GM19025 (cell line): ENCODE measurements around the gene VSTM2L.

Source experiments
- ATAC-seq: cut with Tn5 transposase; IDR thresholded peaks from one replicate; pipeline ENCODE4 v1.9.1; 2021; ENCODE audit warnings: mild to moderate bottlenecking, low read depth, moderate library complexity; ENCODE audit not compliant: unreplicated experiment

VSTM2L gene

DNA sequence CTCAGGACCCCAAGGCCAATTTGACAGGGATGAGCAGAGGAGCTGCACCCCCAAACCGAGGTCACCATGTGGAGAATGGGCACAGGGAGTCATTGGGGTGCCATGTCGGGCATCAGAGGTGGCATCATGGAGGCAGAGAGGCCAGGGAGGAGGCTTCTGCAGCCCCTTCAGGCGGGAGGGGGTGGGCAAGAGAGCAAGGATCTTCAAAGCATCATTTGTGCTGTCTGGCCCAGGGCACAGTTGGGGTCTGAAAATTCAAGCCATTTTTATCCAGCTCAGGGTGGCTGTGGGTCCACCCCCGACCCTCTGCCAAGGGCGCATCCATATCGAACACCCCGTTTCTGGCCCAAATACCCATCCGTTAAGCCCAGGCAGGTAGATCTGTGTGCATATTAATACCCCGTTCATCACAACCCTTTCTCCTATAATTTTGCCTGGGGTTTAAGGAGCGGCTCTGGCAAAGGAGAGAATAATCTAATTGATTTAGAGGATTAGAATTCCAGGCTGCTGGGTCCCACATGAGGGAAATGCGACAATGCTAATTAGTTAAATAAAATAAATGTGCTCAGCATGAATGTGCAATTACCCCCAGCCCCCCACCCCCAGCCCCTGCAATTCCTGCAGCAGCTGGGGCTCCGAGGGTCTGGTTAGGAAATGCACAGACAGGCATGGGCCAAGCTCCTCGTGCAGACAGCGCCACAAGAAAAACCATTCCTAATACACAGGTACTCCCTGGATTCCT, 31.9 kb downstream of the VSTM2L start:
- ATAC-seq: no peak

DNA sequence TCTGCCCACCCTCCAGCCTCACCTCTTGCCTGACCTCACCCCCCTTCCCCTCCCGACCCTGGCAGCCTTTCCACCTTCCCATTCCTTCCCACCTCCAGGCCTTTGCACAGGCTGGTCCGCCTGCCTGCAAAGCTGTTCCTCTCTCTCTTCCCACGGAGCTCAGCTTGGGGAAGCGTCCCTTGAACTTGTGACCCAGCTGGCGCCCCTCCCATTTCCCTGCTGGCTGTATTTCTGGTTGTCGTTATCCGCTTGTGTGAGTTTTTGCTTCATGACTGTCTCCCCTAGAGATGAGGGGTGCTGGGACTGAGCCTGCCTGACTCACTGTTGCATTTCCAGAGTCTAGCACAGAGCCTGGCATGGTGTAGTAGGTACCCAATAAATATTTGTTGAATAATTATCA, 32.5 kb downstream of the VSTM2L start:
- ATAC-seq: no peak

DNA sequence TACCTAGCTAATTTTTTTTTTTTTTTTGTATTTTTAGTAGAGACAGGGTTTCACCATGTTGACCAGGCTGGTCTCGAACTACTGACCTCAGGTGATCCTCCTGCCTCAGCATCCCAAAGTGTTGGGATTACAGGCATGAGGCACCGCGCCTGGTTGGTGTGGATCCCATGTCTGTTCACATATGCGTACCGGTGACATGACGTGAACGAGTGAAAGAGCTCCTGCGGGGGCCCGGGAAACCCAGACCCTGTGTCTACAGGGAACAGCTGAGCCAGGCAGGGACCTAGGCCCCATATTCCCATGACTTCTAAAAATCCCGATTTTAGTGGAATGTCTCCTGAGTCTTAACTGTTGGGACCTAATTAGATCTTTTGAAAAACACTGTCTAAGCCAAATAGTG, 33.1 kb downstream of the VSTM2L start:
- ATAC-seq: no peak

DNA sequence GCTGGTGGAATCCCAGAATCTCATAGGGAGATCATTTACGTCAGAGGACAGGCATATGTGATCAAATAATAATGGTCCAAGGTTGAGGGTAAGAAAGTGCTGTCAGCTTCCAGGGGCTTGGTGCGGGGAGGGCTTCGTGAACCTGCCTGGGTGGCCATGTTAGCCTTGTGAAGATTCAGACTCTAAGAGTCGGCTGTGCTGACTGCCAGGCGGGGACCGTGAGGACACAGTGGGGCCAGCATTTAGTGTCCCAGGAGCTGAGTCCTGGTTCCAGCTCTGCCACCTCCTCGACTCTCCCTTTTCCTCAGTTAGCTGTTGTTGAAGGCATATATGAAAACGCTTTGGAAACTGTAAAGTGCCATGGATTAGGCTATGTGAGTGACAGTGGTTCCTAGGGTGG, 33.5 kb downstream of the VSTM2L start:
- no peak for ATAC-seq

DNA sequence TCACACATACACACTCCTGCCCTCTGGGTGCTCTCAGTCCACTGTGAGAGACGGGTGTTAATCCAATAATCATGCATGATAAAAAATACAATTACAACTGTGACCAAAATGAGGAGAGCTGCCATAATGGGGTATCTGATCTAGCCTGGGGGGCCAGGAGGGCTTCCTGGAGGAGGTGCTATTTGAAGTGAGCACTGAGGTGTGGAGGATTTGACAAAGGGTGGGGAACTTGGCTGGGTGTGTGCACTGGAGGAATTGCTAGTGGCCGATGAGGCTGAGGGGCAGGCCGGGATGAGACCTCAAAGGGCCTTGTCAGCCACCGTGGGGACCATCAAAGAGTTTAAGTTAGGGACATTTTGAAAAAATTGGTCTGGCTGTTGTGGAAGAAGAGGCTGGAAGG, 34.8 kb downstream of the VSTM2L start:
- no peak for ATAC-seq

DNA sequence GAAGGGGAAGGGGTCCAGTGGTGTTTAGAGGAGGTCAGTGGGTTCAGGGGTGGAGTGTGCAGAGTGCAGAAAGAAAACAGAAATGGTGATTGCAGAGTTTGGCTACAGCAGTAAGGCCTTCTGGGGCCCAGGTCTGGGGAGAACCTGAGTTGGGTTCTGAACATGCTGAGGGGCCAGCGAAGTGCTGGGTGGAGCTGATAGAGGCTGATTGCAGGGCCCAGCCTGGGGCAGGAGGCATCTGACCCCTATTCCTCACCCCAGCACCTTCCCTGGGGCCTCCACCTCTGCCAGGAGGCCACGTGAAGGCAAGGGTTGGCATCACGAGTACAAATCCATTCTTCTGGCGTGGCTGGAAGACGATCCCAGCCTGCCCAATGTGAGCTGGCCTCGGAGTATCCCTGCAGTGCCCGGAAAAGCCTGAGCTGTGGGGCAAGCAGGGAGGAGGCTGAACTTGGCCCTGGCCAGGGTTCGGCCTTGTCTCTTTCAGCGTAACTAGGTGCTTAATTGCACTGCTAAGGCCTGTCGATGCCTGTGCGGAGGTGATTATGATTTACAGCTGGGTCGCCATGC, 35.3 kb downstream of the VSTM2L start:
- no peak for ATAC-seq

DNA sequence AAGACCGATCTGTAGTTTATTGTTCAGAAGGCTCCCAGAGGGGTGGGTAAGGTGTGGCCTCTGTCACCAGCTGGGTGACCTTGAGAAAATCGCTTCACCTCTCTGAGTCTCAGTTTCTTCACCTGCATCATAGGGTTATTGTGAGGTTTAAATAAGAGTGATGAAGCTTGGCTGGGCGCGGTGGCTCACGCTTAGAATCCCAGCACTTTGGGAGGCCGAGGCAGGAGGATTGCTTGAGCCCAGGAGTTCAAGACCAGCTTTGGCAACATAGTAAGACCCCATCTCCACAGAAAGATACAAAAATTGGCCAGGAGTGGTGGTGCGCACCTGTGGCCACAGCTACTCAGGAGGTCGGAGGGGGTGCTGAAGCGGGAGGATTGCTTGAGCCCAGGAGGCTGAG, 36.0 kb downstream of the VSTM2L start:
- no peak for ATAC-seq

DNA sequence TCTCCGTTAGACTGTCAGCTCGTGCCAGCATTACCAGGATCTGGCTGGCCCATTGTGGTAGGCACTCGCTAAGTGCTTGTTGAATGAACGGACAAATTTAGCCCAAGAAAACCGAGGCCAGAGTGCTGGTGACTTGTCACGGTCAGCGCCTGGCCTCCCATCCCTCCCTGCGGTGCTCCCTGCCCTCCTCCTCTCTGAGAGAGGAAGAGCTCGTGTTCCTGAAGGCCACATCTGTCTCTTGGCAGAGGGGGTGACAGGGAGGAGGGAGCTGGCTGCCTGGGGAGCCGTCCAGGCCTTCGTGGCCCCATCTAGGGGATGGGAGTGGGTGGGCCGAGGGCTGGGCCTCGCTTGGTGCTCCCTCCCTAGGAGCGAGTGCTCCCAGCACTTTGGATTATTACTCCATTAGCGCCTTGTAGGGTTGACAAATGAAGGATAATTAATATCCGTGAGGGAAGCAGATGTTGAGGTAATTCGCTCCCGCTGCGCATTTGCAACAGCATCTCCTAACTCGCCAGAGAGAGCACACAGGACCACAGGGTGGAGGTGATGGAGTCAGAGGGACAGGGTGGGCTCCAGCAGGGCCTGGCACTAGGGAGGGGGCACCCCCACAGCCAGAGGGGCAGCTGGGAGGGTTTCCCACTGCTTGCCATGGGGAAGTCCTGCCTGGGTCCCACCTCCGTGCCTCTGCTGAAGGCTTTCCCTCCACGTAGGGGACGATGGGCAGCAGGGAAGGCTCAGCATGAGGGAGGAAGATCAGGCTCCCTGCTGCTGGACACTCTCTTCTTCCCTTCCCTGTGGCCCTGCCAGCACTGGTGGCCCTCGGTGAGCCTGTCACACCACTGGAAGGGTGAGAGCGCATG, 37.0 kb downstream of the VSTM2L start:
- no peak for ATAC-seq

DNA sequence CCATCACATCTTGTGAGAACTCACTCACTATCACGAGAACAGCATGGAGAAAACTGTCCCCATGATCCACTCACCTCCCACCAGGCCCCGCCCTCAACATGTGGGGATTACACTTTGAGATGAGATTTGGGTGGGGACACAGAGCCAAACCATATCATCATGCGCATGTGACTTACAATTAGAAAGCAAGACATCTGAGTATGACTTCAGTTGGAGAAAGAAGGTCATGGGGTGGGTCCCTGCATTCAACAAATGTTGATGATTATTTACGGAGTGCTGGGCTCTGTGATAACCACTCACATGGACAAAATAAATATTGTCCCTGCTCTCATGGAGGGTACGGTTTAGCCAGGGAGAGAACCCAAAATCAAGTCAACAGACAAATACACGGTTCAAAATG, 37.9 kb downstream of the VSTM2L start:
- ATAC-seq: no peak

DNA sequence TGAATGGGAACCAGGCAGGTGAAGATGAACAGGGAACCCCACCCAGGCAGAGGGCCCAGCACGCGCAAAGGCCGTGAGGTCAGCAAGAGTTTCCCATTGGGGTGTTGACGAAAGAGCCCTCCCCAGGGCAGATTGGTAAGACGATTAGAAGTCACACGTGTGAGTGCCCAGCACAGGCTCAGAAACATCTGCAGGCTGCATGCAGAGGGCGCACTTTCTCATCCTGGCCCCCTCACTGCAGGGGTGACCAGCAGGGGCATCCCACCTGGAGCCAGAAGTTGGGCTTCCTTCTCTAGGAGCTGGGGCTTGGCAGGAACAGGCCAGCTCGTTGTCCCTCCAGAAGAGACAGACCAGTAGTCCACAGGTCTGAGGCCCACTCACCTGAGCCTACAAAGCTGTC, 38.4 kb downstream of the VSTM2L start:
- no peak for ATAC-seq

DNA sequence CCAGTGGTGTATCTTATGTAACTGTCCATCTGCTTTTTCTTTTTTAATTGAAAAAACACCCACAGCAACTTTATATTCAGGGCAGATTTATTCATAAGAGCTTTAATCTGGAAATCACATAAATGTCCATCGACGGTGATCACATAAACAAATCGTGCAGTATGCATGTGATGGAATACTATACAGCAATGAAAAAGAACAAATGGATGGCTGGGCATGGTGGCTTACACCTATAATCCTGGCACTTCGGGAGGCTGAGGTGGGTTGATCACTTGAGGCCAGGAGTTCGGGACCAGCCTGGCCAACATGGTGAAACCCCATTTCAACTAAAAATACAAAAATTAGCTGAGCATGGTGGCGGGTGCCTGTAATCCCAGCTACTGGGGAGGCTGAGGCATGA, 39.1 kb downstream of the VSTM2L start:
- no peak for ATAC-seq

DNA sequence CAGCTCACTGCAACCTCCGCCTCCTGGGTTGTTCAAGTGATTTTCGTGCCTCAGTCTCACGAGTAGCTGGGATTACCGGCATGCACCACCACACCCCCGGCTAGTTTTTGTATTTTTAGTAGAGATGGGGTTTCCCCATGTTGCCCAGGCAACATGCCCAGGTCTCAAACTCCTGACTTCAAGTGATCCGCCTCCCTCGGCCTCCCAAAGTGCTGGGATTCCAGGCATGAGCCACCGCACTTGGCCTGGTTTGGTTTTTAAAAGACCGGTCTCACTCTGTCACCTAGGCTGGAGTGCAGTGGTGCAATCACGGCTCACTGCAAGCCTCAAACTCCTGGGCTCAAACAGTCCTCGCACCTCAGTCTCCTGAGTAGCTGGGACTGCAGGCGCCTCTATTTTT, 40.1 kb downstream of the VSTM2L start:
- no peak for ATAC-seq

DNA sequence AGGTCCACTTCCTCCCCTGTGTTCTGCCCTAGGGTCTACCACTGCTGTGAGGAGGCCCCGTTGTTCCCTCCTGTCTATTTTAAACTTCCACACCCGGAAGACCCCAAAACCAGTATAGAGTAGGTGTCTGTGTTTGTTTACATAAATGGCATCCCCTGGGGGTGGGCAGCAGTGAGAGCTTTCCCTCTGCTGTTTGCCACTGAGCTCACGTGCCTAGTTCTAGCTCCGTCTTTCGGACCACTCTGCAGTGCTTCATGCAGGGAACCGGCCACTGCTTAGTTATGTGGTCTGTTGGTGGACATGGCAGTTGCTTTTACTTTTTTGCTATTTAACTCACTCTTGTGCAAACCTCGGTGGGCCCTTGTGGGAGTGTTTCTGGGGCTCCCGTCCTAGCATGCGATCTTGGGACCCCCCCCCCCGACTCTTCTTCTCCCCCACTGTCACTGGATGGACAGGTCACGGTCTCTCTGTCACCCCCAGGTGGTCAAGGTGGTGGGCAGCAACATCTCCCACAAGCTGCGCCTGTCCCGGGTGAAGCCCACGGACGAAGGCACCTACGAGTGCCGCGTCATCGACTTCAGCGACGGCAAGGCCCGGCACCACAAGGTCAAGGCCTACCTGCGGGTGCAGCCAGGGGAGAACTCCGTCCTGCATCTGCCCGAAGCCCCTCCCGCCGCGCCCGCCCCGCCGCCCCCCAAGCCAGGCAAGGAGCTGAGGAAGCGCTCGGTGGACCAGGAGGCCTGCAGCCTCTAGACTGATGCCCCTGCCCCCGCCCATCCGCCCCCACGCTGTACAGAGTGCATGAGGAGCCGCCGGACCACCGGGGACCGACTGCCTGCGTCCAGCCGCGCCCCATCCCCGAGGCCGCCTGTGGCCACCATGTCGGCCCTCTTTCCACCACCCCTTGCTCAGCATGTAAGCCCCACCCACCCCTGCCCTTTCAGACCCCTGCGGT, 40.9 kb downstream of the VSTM2L start:
- no peak for ATAC-seq

DNA sequence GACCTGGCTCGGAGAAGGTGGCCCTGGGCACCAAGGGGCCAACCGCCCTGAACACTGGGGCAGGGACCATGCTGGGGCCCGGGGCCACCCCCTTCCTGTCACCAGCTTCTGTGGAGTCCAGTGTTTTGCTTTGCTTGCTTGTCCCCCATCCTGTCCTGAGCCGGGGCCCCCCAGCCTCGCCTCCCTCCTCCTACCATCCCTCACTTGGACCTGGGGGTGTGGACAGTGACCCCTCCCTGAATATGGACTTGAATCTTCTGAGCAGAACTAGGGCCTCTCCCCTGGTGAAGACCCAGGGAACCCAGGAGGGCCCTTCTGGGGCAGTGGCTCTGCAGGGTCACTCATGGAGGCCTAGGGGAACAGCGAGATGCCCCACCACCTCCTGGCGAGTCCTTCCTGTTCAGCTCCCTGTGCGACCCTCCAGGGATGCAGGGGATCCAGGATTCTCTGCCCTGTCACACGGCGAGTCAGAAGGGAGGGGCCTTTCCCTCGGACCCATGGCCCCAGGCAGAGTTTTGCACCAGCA, 41.6 kb downstream of the VSTM2L start:
- no peak for ATAC-seq

DNA sequence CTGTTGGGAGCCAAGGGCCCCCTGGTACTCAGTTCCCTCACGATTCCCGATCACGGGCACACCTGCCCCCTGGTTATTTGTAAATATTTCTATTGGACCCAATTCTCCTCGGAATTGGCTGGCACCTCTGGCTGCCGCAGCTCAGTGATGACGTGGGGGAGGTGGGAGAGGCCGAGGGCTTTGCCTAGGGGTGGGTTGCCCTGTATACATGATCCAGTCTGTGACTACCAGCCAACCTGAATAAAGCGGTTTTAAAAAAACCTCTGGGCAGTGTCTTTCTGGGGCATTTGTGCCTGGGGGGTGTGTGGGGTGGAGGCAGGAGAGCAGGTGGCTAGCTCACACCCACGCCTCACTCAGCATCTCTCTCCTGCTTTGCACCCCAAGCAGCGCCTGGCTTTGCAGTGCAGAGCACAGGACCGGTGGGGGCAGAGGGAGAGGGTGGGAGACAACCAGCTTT, 42.2 kb downstream of the VSTM2L start:
- no peak for ATAC-seq

DNA sequence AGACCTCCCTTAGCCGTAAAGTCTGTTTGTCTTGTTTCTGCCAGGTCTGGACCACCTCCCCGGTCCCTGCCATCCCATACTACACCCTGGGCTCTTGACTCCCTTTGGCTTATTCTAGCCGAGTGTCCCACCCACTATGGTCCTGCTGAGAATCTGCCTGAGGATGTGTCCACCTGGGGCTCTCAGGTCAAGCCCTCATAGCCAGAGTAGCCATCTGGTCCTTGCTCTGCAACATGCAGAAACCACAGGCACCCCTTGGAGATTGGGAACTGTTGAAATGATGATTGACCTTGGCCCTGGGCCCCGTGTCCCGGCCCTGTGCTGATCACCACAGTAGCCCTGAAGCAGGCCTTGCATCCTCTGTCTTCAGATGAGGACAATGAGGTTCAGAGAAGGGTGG, 44.0 kb downstream of the VSTM2L start:
- ATAC-seq: no peak

DNA sequence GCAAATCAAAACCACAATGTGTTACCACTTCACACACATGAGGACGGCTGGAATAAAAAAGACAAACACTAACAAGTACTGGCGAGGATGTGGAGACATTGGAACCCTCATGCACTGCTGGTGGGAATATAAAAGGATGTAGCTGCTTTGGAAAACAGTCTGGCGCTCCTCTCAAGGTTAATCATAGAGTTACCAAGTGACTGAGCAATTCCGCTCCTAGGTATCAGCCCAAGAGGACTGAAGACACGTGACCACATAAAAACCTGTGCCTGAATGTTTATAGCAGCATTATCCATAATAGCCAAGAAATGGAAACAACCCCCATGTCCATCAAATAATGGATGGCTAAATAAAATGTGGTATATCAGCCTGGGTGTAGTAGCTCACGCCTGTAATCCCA, 45.0 kb downstream of the VSTM2L start:
- no peak for ATAC-seq

DNA sequence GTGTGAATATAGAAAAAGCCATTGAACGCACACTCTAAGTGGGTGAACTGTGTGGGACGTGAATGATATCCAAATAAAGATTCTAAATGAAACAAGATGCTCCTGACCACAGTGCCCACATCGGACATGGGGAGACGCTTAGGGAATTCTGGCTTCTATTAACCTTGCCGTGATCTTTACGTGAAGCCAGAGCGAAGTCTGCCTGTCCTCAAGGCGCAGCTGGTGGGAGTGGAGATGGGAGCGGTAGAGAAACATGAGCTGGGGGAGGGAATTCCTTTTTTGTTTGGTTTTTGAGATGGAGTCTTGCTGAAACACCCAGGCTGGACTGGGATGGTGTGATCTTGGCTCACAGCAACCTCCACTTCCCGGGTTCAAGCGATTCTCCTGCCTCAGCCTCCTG, 46.0 kb downstream of the VSTM2L start:
- no peak for ATAC-seq

DNA sequence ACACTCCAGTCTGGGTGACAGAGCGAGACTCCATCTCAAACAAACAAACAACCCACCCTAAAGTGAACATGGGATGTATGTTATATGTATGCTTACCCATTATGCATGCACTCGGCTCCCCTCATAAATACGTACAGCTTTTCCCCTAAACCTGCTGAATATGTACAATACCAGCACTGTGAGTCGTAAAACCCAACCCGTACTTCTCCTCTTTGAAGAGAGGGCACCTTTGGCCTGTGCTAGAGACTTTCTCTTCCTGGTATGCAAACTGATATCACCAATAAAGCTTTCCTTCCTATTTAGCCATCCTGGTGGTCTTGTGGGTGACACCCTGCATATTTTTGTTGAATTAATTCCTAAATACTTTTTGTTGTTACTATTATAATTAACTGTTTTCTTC, 51.3 kb downstream of the VSTM2L start:
- ATAC-seq: no peak

DNA sequence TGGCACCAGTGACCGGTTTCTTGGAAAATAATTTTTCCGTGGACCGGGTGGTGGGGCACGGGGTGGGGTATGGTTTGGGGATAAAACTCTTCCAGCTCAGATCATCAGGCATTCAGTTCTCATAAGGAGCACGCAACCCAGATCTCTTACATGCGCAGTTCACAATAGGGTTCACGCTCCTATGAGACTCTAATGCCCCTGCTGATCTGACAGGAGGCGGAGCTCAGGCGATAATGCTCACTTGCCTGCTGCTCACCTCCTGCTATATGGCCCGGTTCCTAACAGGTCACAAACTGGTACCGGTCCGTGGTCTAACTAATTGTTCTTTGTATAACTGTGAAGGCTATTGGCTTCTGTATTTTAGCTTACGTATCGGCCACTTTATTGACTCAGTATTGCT, 51.7 kb downstream of the VSTM2L start:
- no peak for ATAC-seq
